Tibial nerve (tissue), 4 donors: ENCODE data around the gene COQ8B.

Source experiments
- CTCF ChIP-seq, 5 experiments: fragments of 200-600 bp in 3 of 5; fragments of 450-650 bp in 2 of 5; sonication (generic) in 3 of 5; IDR thresholded peaks; one replicate each; pipeline ENCODE4 v1.5.1; 2016 to 2019; ENCODE audit warnings: antibody characterized with exemption in 5 of 5, mild to moderate bottlenecking in 3 of 5, moderate library complexity in 2 of 5
- EP300 ChIP-seq, 2 donors: sonication (generic); formaldehyde crosslinking; IDR thresholded peaks; one replicate each; pipeline ENCODE4 v1.6.1; 2017; ENCODE audit warnings: antibody characterized with exemption in 2 of 2, mild to moderate bottlenecking in 1 of 2
- POLR2A ChIP-seq, 2 donors: fragments of 450-650 bp; IDR thresholded peaks; one replicate each; pipeline ENCODE4 v1.6.1; 2017; ENCODE audit warnings: antibody characterized with exemption in 2 of 2, mild to moderate bottlenecking in 2 of 2, moderate library complexity in 2 of 2

GRCh38 chr19:40695881-40696280 lies 20.8 kb downstream of the COQ8B start:
- no peak for TF ChIP-seq CTCF (IDR thresholded peaks at IDR 0.05)
- TF ChIP-seq EP300 (IDR thresholded peaks at IDR 0.05), result no peak
- no peak for TF ChIP-seq POLR2A (IDR thresholded peaks at IDR 0.05)
